RWPE1 (cell line): ENCODE results near the gene CABP2.

Source experiments
- CTCF ChIA-PET: fragments of 350-600 bp; sonication (Branson Sonifier 250); formaldehyde crosslinking; extraction: SDS; loops from one replicate; lab custom pipeline; 2021; lab: Yijun Ruan, JAX
- POLR2A ChIA-PET: fragments of 400-600 bp; formaldehyde crosslinking; extraction: SDS; loops from one replicate; lab custom pipeline; 2020; ENCODE audit warnings: antibody characterized with exemption; ENCODE audit not compliant: low non-redundant PET; lab: Yijun Ruan, JAX
- DNase-seq: peaks from one replicate; pipeline ENCODE4 v3.0.0; 2012; ENCODE audit warnings: low spot score
- H3K27ac ChIP-seq: fragments of 450-650 bp; 2 replicates; pipeline ENCODE4 v1.5.1; 2017
- CTCF ChIP-seq: fragments of 450-650 bp; conservative IDR thresholded peaks from 2 replicates; pipeline ENCODE4 v1.5.1; 2017; ENCODE audit warnings: low read depth, mild to moderate bottlenecking

Gene CABP2

GRCh38 chr11:67493548-67494370 is 29.5 kb downstream of the CABP2 start:
- TF ChIP-seq CTCF = no peak
- no peak for DNase-seq
- no peak overlapping the region for H3K27ac ChIP-seq
- ChIA-PET POLR2A (no interaction called here), CTCF (no interaction called here)

GRCh38 chr11:67492801-67493547 is 30.3 kb downstream of the CABP2 start:
- CTCF ChIA-PET = no interaction called here

GRCh38 chr11:67492069-67492727 is 31.0 kb downstream of the CABP2 start:
- TF ChIP-seq CTCF = no peak
- CTCF ChIA-PET = no interaction called here
- peak overlapping the region; percentile 55 for H3K27ac ChIP-seq
- DNase-seq = no peak
- POLR2A ChIA-PET = interaction anchor here (0.7 kb wide), 1 partner anchor 138 kb away, joined by 3 read pairs; no protein-coding TSS in a partner anchor

More at GRCh38 chr11:67492801-67493547, 30.3 kb downstream of the CABP2 start:
- peak overlapping the region; percentile 3; the same call in 1 of the 2 replicates for H3K27ac ChIP-seq
- no peak for TF ChIP-seq CTCF
- POLR2A ChIA-PET = interaction anchor here (0.7 kb wide), 1 partner anchor 138 kb away, joined by 3 read pairs; no protein-coding TSS in a partner anchor
- DNase-seq = no peak

GRCh38 chr11:67491276-67492068 is 31.8 kb downstream of the CABP2 start:
- TF ChIP-seq CTCF = no peak
- DNase-seq = no peak
- POLR2A ChIA-PET = no interaction called here
- CTCF ChIA-PET = interaction anchor here (0.8 kb wide), 1 partner anchor 90 kb away, joined by 3 read pairs; the partner anchor contains the start of gene PPP1CA
- H3K27ac ChIP-seq = peak overlapping the region; percentile 55

GRCh38 chr11:67490727-67491065 is 32.5 kb downstream of the CABP2 start:
- ChIA-PET POLR2A (interaction anchor here (0.7 kb wide), 1 partner anchor 24 kb away, joined by 3 read pairs; no protein-coding TSS in a partner anchor), CTCF (interaction anchor here (0.6 kb wide), 1 partner anchor 17 kb away, joined by 3 read pairs; the partner anchor contains the start of gene CDK2AP2)
- no peak for DNase-seq
- TF ChIP-seq CTCF = no peak
- peak overlapping the region; percentile 55 for H3K27ac ChIP-seq
